K562 (cell line): ENCODE data around the gene TSPAN18. TPM values are rescaled to one million over a fixed set of nuclear protein-coding genes. Genes with fewer than 3 reads are reported as not detected.

ENCODE experiments used
- ATAC-seq: fragments of 200-7000 bp; cut with Tn5 transposase; 3 replicates; pipeline ENCODE4 v1.9.1; 2020; ENCODE audit warnings: moderate library complexity
- BruUV-seq: library from RNA; stranded (reverse); fragments of 400-500 nt; replicated peaks from 2 replicates; lab custom pipeline; 2021; lab: Mats Ljungman, UMichigan
- CTCF ChIA-PET: fragments of 300-600 bp; formaldehyde crosslinking; extraction: SDS; loops from one replicate; lab custom pipeline; 2021; ENCODE audit warnings: low intra/inter-chr PET ratio; lab: Yijun Ruan, JAX
- POLR2A ChIA-PET: fragments of 300-600, 350-650 bp; sonication (Branson Sonifier 250); formaldehyde crosslinking; extraction: SDS; loops from one replicate; lab custom pipeline; 2021; ENCODE audit warnings: antibody characterized with exemption, inconsistent platforms; lab: Yijun Ruan, JAX
- DNase-seq, 4 experiments: peaks; one replicate each; pipeline versions ENCODE4 v3.0.0 to v3.0.0-alpha.2; 2011 to 2018; ENCODE audit warnings: low spot score in 3 of 4, mixed read lengths in 3 of 4; ENCODE audit errors: extremely low read depth in 1 of 4
- FAIRE-seq: peaks from 2 replicates; lab custom pipeline; 2011; peaks lifted over from hg19 to GRCh38; lab: Jason Lieb, UNC
- H2AFZ ChIP-seq: 2 replicates; pipeline ENCODE4 v1.6.0; 2011; ENCODE audit warnings: low read depth, low read length, control low read depth, inconsistent platforms
- H3K27ac ChIP-seq: fragments of 200-600 bp; 3 replicates; pipeline ENCODE4 v1.8.0; 2011; ENCODE audit warnings: low read depth, mild to moderate bottlenecking, control low read depth, inconsistent platforms, low read length, moderate library complexity, mixed read lengths; ENCODE audit errors: extremely low read depth
- H3K27me3 ChIP-seq, 2 experiments: fragments of 300-600 bp in 1 of 2; 2 replicates in 1 of 2; 3 replicates in 1 of 2; pipeline versions ENCODE4 v1.6.0 to v1.8.0; 2011; ENCODE audit warnings: inconsistent platforms in 2 of 2, low read length in 2 of 2, mild to moderate bottlenecking in 1 of 2, mixed read lengths in 1 of 2, moderate library complexity in 1 of 2; ENCODE audit not compliant: control insufficient read depth in 2 of 2, insufficient read depth in 2 of 2
- H3K36me3 ChIP-seq: fragments of 300-600 bp; 3 replicates; pipeline ENCODE4 v1.8.0; 2011; ENCODE audit warnings: mild to moderate bottlenecking, low read length, inconsistent platforms; ENCODE audit not compliant: control insufficient read depth, insufficient read depth
- H3K4me1 ChIP-seq, 2 experiments: fragments of 200-600 bp in 1 of 2; replicated peaks in 1 of 2; 2 replicates in 1 of 2; 3 replicates in 1 of 2; pipeline versions ENCODE4 v1.5.1 to v1.8.0; 2011; ENCODE audit warnings: inconsistent platforms in 2 of 2, low read length in 2 of 2, mild to moderate bottlenecking in 1 of 2, mixed read lengths in 1 of 2, moderate library complexity in 1 of 2; ENCODE audit not compliant: control insufficient read depth in 2 of 2, insufficient read depth in 2 of 2
- H3K4me2 ChIP-seq: 2 replicates; pipeline ENCODE4 v1.6.1; 2011; ENCODE audit warnings: low read length, control low read depth, inconsistent platforms, mixed read lengths; ENCODE audit not compliant: insufficient read depth
- H3K4me3 ChIP-seq: fragments of 200-600 bp; sonication (generic), shearing (Covaris generic); 2 replicates; pipeline ENCODE4 v1.5.1; 2016; ENCODE audit warnings: control low read depth, inconsistent platforms
- H3K79me2 ChIP-seq: fragments of 200-600 bp; 3 replicates; pipeline ENCODE4 v1.8.0; 2011; ENCODE audit warnings: low read length, inconsistent platforms; ENCODE audit not compliant: control insufficient read depth, insufficient read depth
- H3K9ac ChIP-seq, 2 experiments: 2 replicates each; pipeline versions ENCODE4 v1.6.0 to v1.6.1; 2011; ENCODE audit warnings: low read depth in 2 of 2, low read length in 2 of 2, control low read depth in 1 of 2, inconsistent platforms in 1 of 2, mild to moderate bottlenecking in 1 of 2, mixed read lengths in 1 of 2; ENCODE audit not compliant: insufficient read depth in 1 of 2
- H3K9me1 ChIP-seq: one replicate; pipeline ENCODE4 v1.6.0; 2011; ENCODE audit warnings: inconsistent platforms, mild to moderate bottlenecking, low read length, moderate library complexity; ENCODE audit not compliant: control insufficient read depth, insufficient read depth
- H3K9me3 ChIP-seq: replicated peaks from 2 replicates; pipeline ENCODE4 v1.5.1; 2011; ENCODE audit warnings: low read depth, low read length, inconsistent platforms; ENCODE audit not compliant: control insufficient read depth, insufficient read depth
- H4K20me1 ChIP-seq: replicated peaks from 2 replicates; pipeline ENCODE4 v1.6.1; 2011; ENCODE audit warnings: low read length, inconsistent platforms, mixed read lengths; ENCODE audit not compliant: control insufficient read depth, insufficient read depth
- ASH1L ChIP-seq: fragments of 450-650 bp; IDR thresholded peaks from 2 replicates; pipeline ENCODE4 v1.6.1; 2018; ENCODE audit warnings: borderline replicate concordance, mild to moderate bottlenecking, low read depth; ENCODE audit not compliant: partially characterized antibody
- IFI16 ChIP-seq: fragments of 250-450 bp; sonication (Bioruptor Pico); IDR thresholded peaks from 2 replicates; pipeline ENCODE4 v2.1.2; 2022; ENCODE audit warnings: mild to moderate bottlenecking, inconsistent platforms
- ILF3 ChIP-seq: fragments of 450-650 bp; IDR thresholded peaks from 2 replicates; pipeline ENCODE4 v1.6.1; 2018; ENCODE audit warnings: antibody characterized with exemption, mild to moderate bottlenecking, moderate library complexity, borderline replicate concordance
- KLF10 ChIP-seq: fragments of 250-450 bp; sonication (Bioruptor Pico); IDR thresholded peaks from 2 replicates; pipeline ENCODE4 v1.6.1; 2021; ENCODE audit warnings: matching md5 sums
- LARP7 ChIP-seq: fragments of 450-650 bp; IDR thresholded peaks from 2 replicates; pipeline ENCODE4 v1.6.1; 2016
- RBM14 ChIP-seq: fragments of 200-400 bp; formaldehyde crosslinking; IDR thresholded peaks from 2 replicates; pipeline ENCODE4 v1.6.1; 2018; ENCODE audit warnings: low read depth, mild to moderate bottlenecking, low read length, moderate library complexity, borderline replicate concordance; ENCODE audit not compliant: insufficient read depth
- RBM22 ChIP-seq: fragments of 200-400 bp; formaldehyde crosslinking; IDR thresholded peaks from 2 replicates; pipeline ENCODE4 v1.6.1; 2018; ENCODE audit warnings: low read length, low read depth; ENCODE audit not compliant: poor library complexity, severe bottlenecking
- ZBED1 ChIP-seq: IDR thresholded peaks from 2 replicates; pipeline ENCODE4 v1.6.1; 2014
- ZC3H11A ChIP-seq: IDR thresholded peaks from 2 replicates; pipeline ENCODE4 v1.6.1; 2012; ENCODE audit warnings: low read depth, low read length, improper control_type of control experiment
- ZKSCAN1 ChIP-seq: fragments of 150-350 bp; IDR thresholded peaks from 2 replicates; pipeline ENCODE4 v1.6.1; 2016; ENCODE audit warnings: low read depth, low read length
- ZNF24 ChIP-seq: fragments of 450-650 bp; IDR thresholded peaks from 2 replicates; pipeline ENCODE4 v1.6.1; 2016
- ZNF431 ChIP-seq: sonication (generic); formaldehyde crosslinking; IDR thresholded peaks from 2 replicates; pipeline ENCODE4 v1.8.0; 2022; ENCODE audit warnings: mild to moderate bottlenecking, missing genetic modification reagents
- ZNF507 ChIP-seq: conservative IDR thresholded peaks from 2 replicates; pipeline ENCODE4 v1.6.1; 2017; ENCODE audit warnings: missing genetic modification characterization, missing compliant biosample characterization
- ZNF717 ChIP-seq: fragments of 250-450 bp; sonication (Bioruptor Pico); IDR thresholded peaks from 2 replicates; pipeline ENCODE4 v1.5.0; 2021
- WGBS: fragments of 100-300 bp; shearing (Covaris generic); methylation state at CpG from one replicate; pipeline ENCODE4 v1.1.6; 2016; ENCODE audit warnings: low coverage, mixed read lengths; ENCODE audit not compliant: insufficient coverage; ENCODE audit errors: missing lambda C conversion rate; 5-methylcytosine and 5-hydroxymethylcytosine counted together
- in situ Hi-C: fragments of 300-500 bp; cut with MboI; formaldehyde crosslinking; loops from 4 replicates; pipeline ENCODE4 v1.15.0; 2018; ENCODE audit warnings: inconsistent platforms, mixed read lengths
- intact Hi-C: fragments of 100-400 bp; cut with micrococcal nuclease; formaldehyde crosslinking; loops from 2 replicates; pipeline ENCODE4 v1.14.2; 2022
- polyA plus RNA-seq, 8 experiments: library from polyadenylated mRNA; depleted of rRNA in 4 of 8; stranded (reverse) in 5 of 8; unstranded in 3 of 8; fragments of >200 nt; fragmentation: Nextera tagmentation in 2 of 8; fragmentation: Illumina TruSeq in 1 of 8; extraction: Ambion mirVana in 2 of 8; extraction: Trizol in 1 of 8; gene quantifications; 2 replicates each; pipeline versions ENCODE4 v1.2.1 to v1.2.3, GENCODE V29; 2011 to 2014; ENCODE audit warnings: inconsistent platforms in 1 of 8, missing spikeins in 1 of 8
- total RNA-seq, 7 experiments: library from RNA; depleted of rRNA in 6 of 7; stranded (reverse); fragments of >200 nt in 6 of 7; fragmentation: Illumina TruSeq in 2 of 7; extraction: Trizol in 2 of 7; gene quantifications; 2 replicates each; pipeline versions ENCODE4 v1.2.1 to v1.2.3, GENCODE V29; 2011 to 2021; ENCODE audit warnings: low replicate concordance in 1 of 7
- TF ChIP-seq, protein P1 (sequence below): fragments of 250-450 bp; sonication (Bioruptor Pico); IDR thresholded peaks from 2 replicates; pipeline ENCODE4 v1.8.0; 2022; ENCODE audit warnings: moderate library complexity, mild to moderate bottlenecking, inconsistent platforms
- TF ChIP-seq, protein P2 (sequence below): fragments of 450-650 bp; formaldehyde crosslinking; IDR thresholded peaks from 2 replicates; pipeline ENCODE4 v1.4.0; 2020; ENCODE audit warnings: mild to moderate bottlenecking, moderate library complexity
- TF ChIP-seq, protein P3 (sequence below): fragments of 450-650 bp; IDR thresholded peaks from 2 replicates; pipeline ENCODE4 v1.6.1; 2016; ENCODE audit warnings: borderline replicate concordance

TSPAN18 gene
- total and polyA plus RNA-seq, 9 of the 15 experiments (the other 6 are each of a cell fraction or from before 2014, with no cell fraction given), result 0.17 to 0.35 (median 0.22) TPM; not detected in 4

DNA sequence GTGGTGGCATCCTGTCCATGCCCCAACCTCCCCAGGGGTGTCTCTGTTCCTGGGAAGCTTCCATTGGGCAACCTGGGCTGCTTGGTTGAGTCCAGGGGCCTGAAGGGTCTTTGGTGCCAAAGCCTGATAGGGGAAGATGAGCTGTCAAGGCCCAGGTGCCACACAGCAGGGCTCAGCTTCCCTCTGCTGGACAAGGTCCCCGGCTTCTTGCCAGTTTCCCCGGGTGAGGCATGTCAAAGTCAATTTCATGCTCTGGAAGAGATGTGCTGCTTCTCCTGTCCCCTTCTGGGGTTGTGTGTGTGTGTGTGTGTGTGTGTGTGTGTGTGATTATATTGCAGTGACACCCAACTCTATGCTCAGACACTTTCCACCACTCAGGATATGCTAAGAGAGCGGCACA is 197.0 kb downstream of the TSPAN18 start:
- Histone ChIP-seq H3K27me3 (peaks cover 4 to 41% of the 10 kb centered on the region in 2 experiments; a peak in 3 of 5 replicates), H3K4me3 (no peak overlapping the region), H3K4me1 (peaks cover 0 to 2% of the 10 kb centered on the region in 2 experiments; a peak in 1 of 5 replicates), H3K4me2 (no peak overlapping the region), H3K9me1 (no peaks in the 10 kb centered on the region), H3K36me3 (no peaks in the 10 kb centered on the region), H2AFZ (no peak overlapping the region), H4K20me1 (peaks cover 12% of the 10 kb centered on the region; the same call in 1 of the 2 replicates), H3K9ac (no peak overlapping the region), H3K27ac (no peak overlapping the region), H3K9me3 (no peaks in the 10 kb centered on the region), H3K79me2 (no peaks in the 10 kb centered on the region)
- CTCF ChIA-PET, result no interaction called here
- TF ChIP-seq RBM22 (no peak), RBM14 (no peak), ZKSCAN1 (no peak), ZBED1 (no peak), ZNF507 (tag) (no peak), ZNF717 (no peak), KLF10 (CRISPR knock-in tag) (no peak), ZNF431 (CRISPR knock-in tag) (no peak), LARP7 (no peak), ASH1L (no peak), IFI16 (CRISPR knock-in tag) (no peak), ILF3 (no peak), ZNF24 (no peak), ZC3H11A (no peak)
- TF ChIP-seq, protein P1, sequence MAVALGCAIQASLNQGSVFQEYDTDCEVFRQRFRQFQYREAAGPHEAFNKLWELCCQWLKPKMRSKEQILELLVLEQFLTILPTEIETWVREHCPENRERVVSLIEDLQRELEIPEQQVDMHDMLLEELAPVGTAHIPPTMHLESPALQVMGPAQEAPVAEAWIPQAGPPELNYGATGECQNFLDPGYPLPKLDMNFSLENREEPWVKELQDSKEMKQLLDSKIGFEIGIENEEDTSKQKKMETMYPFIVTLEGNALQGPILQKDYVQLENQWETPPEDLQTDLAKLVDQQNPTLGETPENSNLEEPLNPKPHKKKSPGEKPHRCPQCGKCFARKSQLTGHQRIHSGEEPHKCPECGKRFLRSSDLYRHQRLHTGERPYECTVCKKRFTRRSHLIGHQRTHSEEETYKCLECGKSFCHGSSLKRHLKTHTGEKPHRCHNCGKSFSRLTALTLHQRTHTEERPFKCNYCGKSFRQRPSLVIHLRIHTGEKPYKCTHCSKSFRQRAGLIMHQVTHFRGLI (CRISPR knock-in tag), result no peak
- TF ChIP-seq, protein P2, sequence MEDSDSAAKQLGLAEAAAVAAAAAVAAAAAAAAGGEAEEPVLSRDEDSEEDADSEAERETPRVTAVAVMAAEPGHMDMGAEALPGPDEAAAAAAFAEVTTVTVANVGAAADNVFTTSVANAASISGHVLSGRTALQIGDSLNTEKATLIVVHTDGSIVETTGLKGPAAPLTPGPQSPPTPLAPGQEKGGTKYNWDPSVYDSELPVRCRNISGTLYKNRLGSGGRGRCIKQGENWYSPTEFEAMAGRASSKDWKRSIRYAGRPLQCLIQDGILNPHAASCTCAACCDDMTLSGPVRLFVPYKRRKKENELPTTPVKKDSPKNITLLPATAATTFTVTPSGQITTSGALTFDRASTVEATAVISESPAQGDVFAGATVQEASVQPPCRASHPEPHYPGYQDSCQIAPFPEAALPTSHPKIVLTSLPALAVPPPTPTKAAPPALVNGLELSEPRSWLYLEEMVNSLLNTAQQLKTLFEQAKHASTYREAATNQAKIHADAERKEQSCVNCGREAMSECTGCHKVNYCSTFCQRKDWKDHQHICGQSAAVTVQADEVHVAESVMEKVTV (CRISPR knock-in tag), result no peak
- TF ChIP-seq, protein P3, sequence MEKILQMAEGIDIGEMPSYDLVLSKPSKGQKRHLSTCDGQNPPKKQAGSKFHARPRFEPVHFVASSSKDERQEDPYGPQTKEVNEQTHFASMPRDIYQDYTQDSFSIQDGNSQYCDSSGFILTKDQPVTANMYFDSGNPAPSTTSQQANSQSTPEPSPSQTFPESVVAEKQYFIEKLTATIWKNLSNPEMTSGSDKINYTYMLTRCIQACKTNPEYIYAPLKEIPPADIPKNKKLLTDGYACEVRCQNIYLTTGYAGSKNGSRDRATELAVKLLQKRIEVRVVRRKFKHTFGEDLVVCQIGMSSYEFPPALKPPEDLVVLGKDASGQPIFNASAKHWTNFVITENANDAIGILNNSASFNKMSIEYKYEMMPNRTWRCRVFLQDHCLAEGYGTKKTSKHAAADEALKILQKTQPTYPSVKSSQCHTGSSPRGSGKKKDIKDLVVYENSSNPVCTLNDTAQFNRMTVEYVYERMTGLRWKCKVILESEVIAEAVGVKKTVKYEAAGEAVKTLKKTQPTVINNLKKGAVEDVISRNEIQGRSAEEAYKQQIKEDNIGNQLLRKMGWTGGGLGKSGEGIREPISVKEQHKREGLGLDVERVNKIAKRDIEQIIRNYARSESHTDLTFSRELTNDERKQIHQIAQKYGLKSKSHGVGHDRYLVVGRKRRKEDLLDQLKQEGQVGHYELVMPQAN, result no peak
- BruUV-seq, result no TSS peak
- no peak for FAIRE-seq
- in situ Hi-C loops, result no loop called here
- POLR2A ChIA-PET, result interaction anchor here (1.2 kb wide), 1 partner anchor 12 kb away, joined by 4 read pairs; no protein-coding TSS in a partner anchor
- DNase-seq, result no peak
- WGBS, result 8% methylated on average over 3 of the region's 3 CpGs
- intact Hi-C loops, result no loop called here
- no peak for ATAC-seq
